GM18519 (cell line): ENCODE data around the gene PFN2.
"Not testable (repeated sequence)": the region's sequence is repeated elsewhere in the genome, so short reads cannot be mapped to it uniquely, and the experiment has no call there.

Experiments
- ATAC-seq: cut with Tn5 transposase; IDR thresholded peaks from one replicate; pipeline ENCODE4 v1.9.1; 2021; ENCODE audit warnings: mild to moderate bottlenecking, moderate library complexity; ENCODE audit not compliant: unreplicated experiment, low FRiP score

The PFN2 gene, protein sequence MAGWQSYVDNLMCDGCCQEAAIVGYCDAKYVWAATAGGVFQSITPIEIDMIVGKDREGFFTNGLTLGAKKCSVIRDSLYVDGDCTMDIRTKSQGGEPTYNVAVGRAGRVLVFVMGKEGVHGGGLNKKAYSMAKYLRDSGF

GRCh38 chr3:149970716-149971402, at the start of gene PFN2:
PFN2 (minus strand) TSS chr3:149970895; CDS start chr3:149970856, 39 bp downstream.
- peak; percentile 28 for ATAC-seq

GRCh38 chr3:150015901-150016300, 45.2 kb upstream of the PFN2 start:
- ATAC-seq, result no peak

GRCh38 chr3:150014782-150015181, 44.1 kb upstream of the PFN2 start:
- no peak for ATAC-seq

DNA sequence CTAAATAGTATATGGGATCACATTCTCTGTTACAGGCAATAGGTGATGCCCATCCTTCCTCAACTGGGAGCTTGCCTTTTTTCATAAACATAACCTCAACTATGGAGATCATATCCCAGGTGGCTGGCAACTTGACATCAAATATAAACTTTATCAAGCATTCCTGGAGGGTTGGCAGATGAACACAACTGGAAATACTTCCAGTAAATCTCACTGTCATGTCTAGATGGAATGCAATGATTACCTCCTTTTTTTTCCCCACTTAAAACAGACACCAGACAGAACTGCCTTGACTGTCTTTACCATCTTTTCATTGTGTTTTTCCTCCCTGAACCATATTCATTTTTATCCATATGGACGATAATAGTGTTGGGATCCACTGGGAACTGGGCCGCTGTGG, 43.1 kb upstream of the PFN2 start:
- no peak for ATAC-seq

DNA sequence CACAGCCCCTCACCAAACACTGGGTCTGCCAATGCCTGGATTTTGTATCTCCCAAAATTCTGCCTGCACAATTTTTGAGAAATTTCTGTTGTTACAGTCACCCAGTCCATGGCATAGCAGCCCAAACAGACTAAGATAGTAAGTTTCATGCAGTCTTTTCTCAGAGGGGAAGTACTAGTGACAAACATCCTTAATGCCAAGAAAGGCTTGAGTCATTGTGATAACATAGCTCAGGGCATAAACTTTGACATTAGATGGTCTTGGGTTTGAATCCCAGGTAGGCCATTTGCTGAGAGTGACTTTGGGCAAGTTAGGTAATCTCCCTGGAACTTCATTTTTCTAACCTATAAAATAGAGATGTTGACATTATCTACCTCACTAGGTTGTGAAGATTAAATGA, 36.1 kb upstream of the PFN2 start:
- no peak for ATAC-seq

DNA sequence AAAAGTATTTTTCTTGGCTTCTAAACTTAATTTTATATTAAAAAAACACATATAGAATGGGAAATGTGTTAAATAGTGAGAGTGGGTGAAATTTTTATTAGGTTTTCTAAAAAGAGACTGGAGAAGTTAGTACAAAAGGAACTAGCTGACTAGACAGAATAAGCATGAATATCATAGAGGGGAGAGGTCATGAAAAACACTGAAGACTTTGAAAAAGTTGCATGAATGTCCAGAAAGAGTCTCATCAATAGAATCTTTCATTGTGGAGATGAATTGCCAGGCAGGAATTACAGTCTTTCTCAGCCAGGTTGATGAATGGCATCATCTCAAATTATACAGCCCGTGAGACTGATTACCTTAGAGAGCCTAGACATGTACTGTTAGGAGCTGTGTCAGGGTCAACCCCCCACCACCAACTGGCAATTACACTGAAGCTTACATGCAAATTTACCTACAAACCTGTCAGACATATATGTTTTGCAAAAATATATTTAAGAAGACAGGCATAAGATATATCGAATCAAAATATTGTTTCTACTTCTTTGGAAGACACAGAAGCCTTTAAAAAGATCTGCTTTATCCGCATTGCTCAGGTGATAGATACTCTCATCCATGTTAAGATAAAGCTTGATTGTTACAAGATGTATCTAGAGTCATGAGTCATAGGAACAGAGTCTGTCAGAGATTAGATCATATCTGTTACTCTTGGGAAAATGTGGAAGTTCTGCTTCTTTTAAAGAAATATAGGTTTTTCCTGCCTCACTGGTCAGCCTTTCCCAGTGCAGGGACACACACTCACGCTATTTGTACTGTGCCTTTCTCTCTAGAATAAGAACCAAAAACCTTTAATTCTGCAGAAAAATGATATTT, 34.8 kb upstream of the PFN2 start:
- ATAC-seq, result no peak

DNA sequence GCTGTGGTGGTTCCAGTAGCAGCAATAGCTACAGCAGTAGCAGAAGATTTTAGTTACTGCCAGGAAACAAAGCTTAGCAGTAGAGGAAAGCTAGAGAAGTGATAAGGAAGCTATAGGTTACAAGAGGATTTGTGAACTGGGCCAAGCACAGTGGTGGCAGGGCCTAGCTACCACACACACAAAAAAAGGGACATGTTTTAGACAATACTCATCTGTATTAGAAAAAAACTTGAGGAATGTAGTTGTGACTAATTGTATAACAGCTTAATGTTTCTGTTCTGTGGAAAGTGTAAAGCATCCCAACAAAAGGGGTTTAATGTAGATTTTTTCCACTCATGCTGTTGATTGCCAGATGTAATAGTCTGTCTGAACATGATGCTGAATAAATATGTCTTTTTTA, 29.9 kb upstream of the PFN2 start:
- no peak for ATAC-seq

- ATAC-seq, result no peak
Measured at GRCh38 chr3:149999421-149999820, 28.7 kb upstream of the PFN2 start.

DNA sequence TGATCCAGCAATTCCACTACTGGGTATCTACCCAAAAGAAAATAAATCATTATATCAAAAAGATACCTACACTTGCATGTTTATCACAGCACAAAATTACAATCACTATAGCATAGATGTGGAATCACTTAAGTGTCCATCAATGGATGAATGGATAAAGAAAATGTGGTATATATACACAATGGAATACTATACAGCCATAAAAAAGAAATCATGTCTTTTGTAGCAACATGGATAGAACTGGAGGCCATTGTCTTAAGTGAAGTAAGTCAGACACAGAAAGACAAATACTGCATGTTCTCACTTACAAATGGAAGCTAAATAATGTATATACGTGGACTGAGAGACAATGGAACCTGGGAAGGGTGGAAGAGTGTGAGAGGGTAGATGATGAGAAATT, 28.3 kb upstream of the PFN2 start:
- ATAC-seq, result no peak

DNA sequence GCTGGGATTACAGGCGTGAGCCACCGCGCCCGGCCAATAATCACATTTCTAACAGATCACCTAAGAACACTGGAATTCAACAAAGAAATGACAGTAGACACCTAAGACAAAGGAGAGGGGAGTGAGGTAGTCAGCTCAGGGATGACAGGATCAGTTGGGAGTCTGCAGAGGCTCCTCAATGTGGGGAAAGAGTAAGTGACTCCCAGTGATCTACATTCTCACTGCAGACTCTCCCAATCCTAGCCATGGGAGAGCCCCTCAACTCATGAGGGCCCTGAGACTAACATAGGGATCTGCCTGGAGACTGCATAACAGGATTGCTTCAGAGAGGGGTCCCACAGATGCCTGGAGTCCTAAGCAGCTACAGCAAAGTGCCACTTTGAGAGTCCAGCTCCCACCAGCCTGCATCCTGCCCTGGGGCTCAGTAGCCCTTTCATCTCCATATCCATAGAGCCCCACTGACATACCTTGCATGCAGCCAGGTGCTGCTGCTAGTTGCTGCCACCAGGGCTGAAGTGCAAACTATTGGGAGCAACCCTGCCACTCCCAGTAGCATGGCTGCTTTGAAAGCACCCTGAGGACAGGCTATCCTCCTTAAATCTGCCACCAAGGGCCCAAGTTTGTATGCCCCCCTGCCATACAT, 21.8 kb upstream of the PFN2 start:
- ATAC-seq, result no peak

- no peak for ATAC-seq
Measured at GRCh38 chr3:149990423-149990948, 19.8 kb upstream of the PFN2 start.

GRCh38 chr3:149989307-149989706, 18.6 kb upstream of the PFN2 start:
- ATAC-seq, result no peak

DNA sequence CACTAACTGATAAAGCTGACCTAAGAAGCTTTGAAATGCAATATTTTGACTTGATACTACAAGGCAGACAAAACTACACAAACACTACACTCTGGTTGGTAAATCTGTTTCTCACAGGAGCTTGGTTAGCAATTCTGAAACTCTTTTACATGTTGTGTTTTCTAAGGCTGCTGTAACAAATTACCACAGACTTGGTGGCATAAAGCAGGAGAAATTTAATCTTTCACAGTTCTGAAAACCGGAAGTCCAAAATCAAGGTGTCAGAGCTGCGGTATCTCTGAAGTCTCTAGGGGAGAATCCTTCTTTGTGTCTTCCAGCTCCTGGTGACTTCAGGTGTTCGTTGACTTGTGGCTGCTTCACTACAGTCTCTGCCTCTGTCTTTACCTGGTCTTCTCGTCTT, 12.9 kb upstream of the PFN2 start:
- ATAC-seq, result no peak

DNA sequence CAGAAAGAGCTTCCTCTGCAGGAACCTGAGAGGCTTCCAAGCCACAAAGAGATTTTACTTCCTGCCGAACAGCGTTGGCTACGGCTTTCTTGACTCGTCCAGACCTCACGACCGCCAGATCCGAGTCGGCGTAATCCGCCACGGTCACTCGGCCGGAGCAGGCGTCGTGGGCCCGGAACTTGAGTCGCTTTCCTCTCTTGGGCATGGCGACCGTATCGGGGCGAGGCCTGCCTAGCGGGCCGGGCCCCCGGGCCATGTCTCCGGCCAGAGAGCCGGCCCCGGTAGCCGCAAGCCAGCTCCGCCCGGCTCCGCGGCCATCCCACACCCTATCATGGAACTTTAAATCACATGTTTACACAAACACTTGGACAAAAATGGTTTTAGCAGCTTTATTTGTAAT, 12.4 kb upstream of the PFN2 start:
- not testable (repeated sequence) for ATAC-seq

DNA sequence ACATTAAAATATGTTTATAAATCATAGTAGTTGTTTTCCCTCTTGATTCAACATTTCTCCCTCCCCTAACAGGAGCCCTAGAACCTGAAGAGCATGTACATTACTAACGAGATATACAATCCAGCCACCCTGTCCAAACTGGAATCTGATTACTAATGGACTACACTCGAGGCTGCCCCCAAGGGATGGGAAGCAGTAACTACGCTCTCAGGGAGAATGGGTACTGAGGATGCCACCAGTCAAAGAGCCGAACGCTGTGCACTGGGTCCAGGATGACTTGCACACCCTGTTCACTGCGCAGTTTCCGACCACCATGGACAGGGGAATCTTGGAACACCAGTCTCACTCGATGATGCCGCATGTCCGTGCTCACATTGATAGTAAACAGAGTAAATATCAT, 11.3 kb upstream of the PFN2 start:
- not testable (repeated sequence) for ATAC-seq

GRCh38 chr3:149977386-149977785, 6.7 kb upstream of the PFN2 start:
- ATAC-seq, result no peak

DNA sequence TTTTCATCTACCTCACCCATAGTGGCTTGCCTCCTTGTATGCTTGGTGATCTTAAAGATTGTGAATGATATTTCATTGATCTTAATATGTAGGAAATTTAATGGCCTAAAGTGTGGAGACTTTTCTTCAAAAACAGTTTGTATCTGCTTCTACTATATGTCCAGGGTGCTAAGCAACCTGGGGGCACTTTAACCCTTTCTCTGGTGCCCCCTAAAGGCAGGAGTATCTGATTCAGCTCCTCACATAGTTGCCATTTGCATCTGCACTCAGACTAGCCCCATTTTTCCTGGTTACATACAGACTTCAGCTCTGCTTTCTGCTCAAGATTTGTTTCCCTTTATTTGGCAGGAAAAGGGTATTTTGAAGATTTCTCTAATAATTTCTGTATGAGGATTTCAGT, 5.2 kb upstream of the PFN2 start:
- ATAC-seq, result no peak

DNA sequence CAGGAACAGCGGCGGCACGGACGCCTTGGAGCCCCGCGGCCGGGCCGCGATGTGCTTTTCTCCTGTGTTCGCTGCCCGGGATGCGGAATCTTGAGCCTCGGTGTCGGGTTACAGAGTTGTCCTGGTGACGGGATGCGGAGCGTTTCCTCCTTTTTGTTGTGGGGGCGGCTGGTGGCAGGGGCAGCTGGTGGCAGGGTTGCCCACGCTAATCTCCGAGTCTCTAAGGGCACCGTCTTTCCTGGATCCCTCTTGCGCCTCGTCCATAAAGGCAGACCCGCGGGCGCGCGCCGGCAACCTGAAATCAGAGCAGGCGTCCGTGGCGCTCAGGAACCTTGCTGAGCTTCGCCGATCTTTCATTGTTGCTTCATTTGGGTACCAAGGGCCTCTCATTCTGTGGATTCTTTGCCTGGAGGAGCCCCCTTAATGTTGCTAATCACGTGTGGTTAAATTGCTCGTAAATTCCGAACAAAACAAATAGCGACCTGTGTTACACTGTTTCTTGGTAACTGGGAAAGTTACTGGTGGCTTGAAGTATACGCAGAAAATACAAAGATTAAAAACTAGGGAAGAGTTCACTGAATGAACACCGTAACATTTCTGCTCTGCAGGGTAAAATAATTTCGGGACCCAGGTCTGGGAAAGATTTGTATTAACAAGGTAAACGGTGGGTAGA, 844 bp upstream of the PFN2 start:
- ATAC-seq, result no peak

DNA sequence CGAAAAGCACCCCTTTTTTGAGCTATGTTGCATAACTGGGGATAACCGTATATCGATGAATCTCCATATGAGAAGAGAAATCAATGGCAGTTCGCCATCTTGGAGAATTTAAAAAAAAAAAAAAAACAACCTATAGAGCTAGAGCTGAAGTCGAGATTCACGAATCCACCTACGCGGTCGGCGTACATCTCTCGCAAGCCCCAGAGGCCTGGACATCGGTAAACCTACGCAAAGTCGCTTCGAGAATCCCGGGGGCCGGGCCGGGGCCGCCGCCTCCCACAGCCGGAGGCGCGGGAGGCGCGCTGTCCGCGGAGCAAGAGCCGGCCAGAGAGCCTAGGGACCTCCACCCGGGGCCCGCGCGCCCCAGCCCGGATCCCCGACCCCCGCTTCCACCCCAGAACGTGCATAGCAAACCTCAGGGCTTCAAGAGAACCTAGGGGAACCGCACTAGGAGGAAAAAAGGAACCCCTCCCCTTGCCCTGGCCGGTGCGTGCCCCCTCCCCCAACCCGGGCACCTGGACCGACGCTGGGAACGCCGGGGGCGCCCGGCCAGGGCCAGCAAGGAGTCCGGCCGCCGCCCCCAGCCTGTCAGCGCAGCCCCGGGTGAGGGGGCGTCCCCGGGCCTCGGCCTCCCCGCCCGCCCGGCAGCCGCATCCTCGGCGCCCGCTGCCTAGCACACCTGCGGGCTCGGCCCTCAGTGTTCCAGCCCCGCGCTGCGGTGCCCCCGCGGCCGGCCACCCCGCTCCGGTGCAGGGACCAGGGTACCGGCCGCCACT, 567 bp downstream of the PFN2 start:
- peak; percentile 43 for ATAC-seq
